Suppressor macrophage treated with lipopolysaccharide for 1 hour (primary cell): Measurements from ENCODE around the gene HIGD2B.
"Not testable (repeated sequence)": the region's sequence is repeated elsewhere in the genome, so short reads cannot be mapped to it uniquely, and the experiment has no call there.

ENCODE experiments used
- DNase-seq, 3 donors: peaks; one replicate each; pipeline ENCODE4 v3.0.0-alpha.2; 2020 to 2022

HIGD2B gene

DNA sequence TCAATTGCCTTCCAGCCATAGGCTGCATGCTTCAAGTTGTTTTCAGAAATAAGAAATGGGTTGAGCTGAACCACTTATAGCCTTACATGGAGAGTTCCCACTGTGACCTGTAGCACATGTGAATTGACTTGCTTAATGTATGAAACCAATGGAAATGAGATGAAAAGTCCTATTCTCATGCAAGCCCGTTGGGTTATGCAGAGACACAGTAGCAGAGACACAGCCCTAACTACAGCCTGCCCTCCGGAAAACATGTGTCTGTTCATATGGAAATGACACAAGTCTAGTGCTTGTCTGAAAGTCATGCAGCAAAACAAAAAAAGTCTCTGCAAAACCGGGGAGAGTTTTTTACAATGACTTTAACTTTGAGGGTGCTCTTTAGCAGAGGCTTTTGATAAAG lies 14.5 kb downstream of the HIGD2B start:
- DNase-seq: no peak

DNA sequence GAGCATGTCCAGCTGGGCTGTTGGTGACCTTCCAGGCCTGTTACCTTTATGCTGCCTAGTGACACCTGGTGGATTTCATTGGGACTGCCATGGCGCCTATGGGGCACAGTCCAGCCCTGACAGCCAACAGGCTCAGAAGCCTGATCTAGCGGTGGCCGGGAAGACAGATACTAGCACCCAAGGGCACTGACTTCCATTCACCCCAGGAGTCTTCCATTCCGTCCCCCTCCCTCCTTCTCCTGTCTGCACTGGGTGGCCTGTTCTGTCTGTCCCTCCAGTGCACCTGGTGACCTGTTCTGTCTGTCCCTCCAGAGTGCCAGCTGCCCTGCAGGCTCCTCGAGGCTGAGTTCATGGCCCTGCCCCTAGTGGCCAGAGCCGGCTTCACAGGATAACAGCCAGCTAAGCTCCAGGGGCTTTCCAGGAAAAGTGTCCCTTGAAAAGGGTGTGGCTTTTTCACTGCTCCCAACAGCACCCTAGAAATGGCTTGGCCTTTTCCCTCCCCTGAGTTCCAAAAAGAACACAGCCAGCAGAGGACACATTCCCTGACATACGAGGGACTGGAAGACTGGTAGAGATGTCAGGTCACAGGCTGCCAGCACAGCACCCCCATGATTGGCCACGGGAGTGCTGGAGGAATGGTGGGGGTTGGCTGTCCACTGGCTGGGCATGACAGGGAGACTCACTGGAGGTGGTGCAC lies 15.2 kb downstream of the HIGD2B start:
- DNase-seq: peak; percentile 84 to 92 (median 90)

DNA sequence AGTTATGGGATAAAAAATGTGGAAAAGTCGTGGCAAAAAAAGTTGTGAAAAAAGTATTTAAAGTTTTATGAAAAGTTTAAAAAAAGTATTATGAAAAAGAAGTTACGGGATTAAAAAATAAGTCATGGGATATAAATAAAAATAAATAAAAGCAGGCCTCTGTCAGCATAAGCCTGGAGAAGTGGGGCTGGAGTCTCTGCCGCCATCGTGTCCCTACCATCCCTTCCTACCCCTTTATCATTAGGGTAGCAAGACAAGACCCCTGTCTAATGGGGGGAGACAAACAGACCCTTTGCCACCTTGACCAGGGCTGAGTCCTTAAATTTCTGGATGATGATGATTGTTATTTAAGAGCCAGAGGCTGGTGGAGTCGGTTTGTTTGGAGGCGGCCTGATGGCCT lies 16.2 kb downstream of the HIGD2B start:
- DNase-seq: not testable (repeated sequence)

GRCh38 chr15:72665706-72666105 lies 20.3 kb downstream of the HIGD2B start:
- DNase-seq: not testable (repeated sequence)

DNA sequence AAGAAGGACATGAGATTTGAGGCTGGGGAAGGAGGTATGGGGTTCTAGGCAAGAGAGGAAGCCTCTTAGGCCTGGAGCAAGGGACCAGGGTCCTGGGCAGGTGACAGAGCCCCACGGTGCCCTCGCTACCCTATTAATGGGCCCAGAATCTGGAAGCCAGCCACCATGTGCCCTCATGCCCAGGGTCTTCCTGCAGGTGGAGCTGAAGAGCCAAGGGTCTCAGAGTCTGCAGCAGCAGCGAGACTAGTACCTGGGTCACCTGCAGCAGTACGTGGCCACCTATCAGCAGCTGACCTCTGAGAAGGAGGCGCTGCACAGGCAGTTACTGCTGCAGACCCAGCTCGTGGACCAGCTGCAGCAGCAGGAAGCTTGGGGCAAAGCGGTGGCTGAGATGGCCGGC lies 22.1 kb downstream of the HIGD2B start:
- DNase-seq: not testable (repeated sequence)

GRCh38 chr15:72661081-72661480 lies 24.9 kb downstream of the HIGD2B start:
- DNase-seq: not testable (repeated sequence)

- DNase-seq: not testable (repeated sequence)
Observed at GRCh38 chr15:72656014-72656413, 30.0 kb downstream of the HIGD2B start.

GRCh38 chr15:72654397-72654796 lies 31.6 kb downstream of the HIGD2B start, which contains the start of gene GOLGA6B:
GOLGA6B (plus strand) TSS chr15:72654697; CDS start chr15:72654738, 41 bp downstream.
- DNase-seq: not testable (repeated sequence)

DNA sequence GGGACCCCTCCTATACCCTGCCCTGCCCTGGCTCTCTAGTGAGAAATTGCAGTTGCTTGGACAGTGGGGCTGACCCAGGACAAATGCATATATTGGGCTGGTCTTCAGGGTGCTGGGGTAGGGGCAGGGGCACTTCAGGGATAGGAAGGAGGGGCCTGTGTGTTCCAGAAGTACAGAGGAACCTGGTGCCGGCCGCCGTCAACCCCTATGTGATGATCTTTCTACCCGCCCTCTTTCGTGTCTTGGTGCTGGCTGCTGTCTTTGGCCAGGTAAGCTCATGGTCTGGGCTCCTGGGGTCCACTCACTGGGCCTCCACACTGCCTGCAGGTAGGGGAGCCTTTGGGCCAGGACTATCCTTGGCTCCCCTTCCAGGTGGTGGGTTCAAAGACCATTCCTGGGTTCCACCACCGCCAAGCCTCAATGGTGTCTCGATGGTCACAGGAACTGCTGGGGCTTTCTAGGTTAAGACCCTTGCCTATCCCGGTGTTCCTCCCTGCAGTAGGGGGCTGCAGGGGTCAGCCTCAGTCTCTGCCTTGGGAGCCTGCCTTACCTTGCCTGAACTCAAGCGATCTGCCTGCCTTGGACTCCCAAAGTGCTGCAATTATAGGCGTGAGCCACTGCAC lies 37.2 kb downstream of the HIGD2B start:
- DNase-seq: not testable (repeated sequence)

GRCh38 chr15:72642271-72642670 lies 43.7 kb downstream of the HIGD2B start:
- not testable (repeated sequence) for DNase-seq

DNA sequence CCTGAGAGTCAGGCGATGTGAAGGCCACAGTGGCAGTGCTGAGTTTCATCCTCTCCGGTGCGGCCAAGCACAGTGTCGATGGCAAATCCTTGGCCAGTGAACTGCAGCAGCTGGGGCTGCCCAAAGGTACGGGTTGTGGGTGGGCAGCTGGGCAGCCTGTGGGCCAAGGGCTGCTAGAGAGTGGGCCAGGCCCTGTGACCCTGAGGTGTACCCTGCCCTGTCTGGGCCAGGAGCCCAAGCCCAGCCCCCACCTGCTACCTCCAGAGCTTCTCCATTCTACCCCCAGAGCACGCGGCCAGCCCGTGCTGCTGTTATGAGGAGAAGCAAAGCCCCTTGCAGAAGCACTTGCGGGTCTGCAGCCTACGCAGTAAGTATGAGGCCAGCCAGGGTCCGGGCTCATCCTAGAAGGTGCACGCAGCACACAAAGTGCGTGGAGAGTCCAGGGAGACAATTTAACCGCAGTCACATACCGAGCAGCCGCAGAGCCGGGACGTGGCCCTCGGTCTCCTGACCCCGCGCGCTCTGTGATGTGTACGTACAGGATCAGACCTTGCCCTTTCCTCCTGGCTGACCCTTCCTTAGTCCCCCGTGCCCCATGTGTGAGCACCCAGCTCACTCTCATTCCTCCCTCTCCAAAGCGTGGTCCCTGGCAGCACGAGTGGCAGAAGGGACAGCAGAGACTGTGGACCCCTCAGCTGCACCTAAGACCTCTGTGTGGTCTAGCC lies 46.1 kb downstream of the HIGD2B start:
- not testable (repeated sequence) for DNase-seq

- DNase-seq: peak in 2 of 3 donors; percentile 91 to 94
Observed at GRCh38 chr15:72636519-72637282, 49.3 kb downstream of the HIGD2B start.

GRCh38 chr15:72629068-72629570 lies 56.9 kb downstream of the HIGD2B start:
- DNase-seq: not testable (repeated sequence)

GRCh38 chr15:72628249-72629067 lies 57.5 kb downstream of the HIGD2B start:
- peak in 2 of 3 donors; percentile 2 to 10 for DNase-seq

- not testable (repeated sequence) for DNase-seq
Observed at GRCh38 chr15:72626153-72626552, 59.8 kb downstream of the HIGD2B start.
